Pancreas (tissue), 10 donors: ENCODE measurements around the gene GFY. TPM values are rescaled to one million over a fixed set of nuclear protein-coding genes. Genes with fewer than 3 reads are reported as not detected.

Source experiments
- ATAC-seq, 4 donors: fragments of 200-7000 bp; cut with Tn5 transposase; one replicate each; pipeline versions ENCODE4 v1.8.0 to v1.9.1; 2020; ENCODE audit warnings: mild to moderate bottlenecking in 4 of 4, moderate library complexity in 4 of 4
- DNase-seq, 6 donors: peaks; one replicate each; pipeline ENCODE4 v3.0.0-alpha.2; 2020
- FAIRE-seq: peaks from 2 replicates; lab custom pipeline; 2012; peaks lifted over from hg19 to GRCh38; lab: Jason Lieb, UNC
- H3K27ac ChIP-seq, 4 donors: fragments of 200-600 bp; sonication (generic); 1 replicate in 3 of 4; 2 replicates in 1 of 4; pipeline versions ENCODE4 v1.5.0 to v1.8.0; 2020
- H3K27me3 ChIP-seq, 4 donors: fragments of 200-600 bp; one replicate each; pipeline ENCODE4 v1.8.0; 2021
- H3K36me3 ChIP-seq, 3 donors: fragments of 200-600 bp; sonication (generic) in 1 of 3; one replicate each; pipeline versions ENCODE4 v1.5.0 to v1.8.0; 2020 to 2021
- H3K4me1 ChIP-seq, 3 donors: fragments of 200-600 bp; one replicate each; pipeline ENCODE4 v1.8.0; 2021
- H3K4me3 ChIP-seq, 4 donors: fragments of 200-600 bp; sonication (generic) in 2 of 4; one replicate each; pipeline versions ENCODE4 v1.5.0 to v1.8.0; 2020 to 2021
- H3K9me3 ChIP-seq, 4 donors: fragments of 200-600 bp; one replicate each; pipeline ENCODE4 v1.8.0; 2021
- CTCF ChIP-seq, 4 donors: fragments of 200-600 bp; sonication (generic) in 3 of 4; IDR thresholded peaks; one replicate each; pipeline versions ENCODE4 v1.5.0 to v1.8.0; 2021; ENCODE audit warnings: antibody characterized with exemption in 4 of 4
- WGBS, 2 donors: extraction: QIAGEN DNeasy Blood & Tissue Kit; methylation state at CpG; one replicate each; pipeline ENCODE4 v1.1.7; 2013; 5-methylcytosine and 5-hydroxymethylcytosine counted together
- intact Hi-C, 3 donors: fragments of 100-400 bp; cut with DNase I; formaldehyde crosslinking; loops; one replicate each; pipeline versions ENCODE4 v1.11.1 to v1.14.2; 2022
- polyA plus RNA-seq, 2 donors: library from polyadenylated mRNA; stranded (reverse); fragments of 200-250 nt; gene quantifications; one replicate each; pipeline ENCODE4 v1.2.3, GENCODE V29; 2013
- total RNA-seq, 6 donors: library from RNA; stranded (reverse); fragmentation: NEBNext Ultra II Directional in 4 of 6; extraction: Animal tissue kit (Norgen Biotek cat#: 25700) in 4 of 6; gene quantifications; one replicate each; pipeline versions ENCODE4 v1.2.1 to v1.2.4, GENCODE V29; 2021 to 2023
- donor health status: healthy with polysubstance abuse.
- donor health status: DM: no; HTN: no; CAD: no; lungs with moderate emphysema.
- donor health status: DM: no; HTN: no; CAD: no.
- donor health status: control.
- donor health status: control.
- donor health status: Bipolar disorder and iron deficiency.
- donor health status: DM: yes; HTN: yes; CAD: no.
- donor health status: DM: no; HTN: no; CAD: no.
- donor health status: DM: no; HTN: no; CAD: no.
- donor health status: DM: yes; HTN: yes; CAD: no.

Gene GFY
- total and polyA plus RNA-seq, 8 donors = not detected

DNA sequence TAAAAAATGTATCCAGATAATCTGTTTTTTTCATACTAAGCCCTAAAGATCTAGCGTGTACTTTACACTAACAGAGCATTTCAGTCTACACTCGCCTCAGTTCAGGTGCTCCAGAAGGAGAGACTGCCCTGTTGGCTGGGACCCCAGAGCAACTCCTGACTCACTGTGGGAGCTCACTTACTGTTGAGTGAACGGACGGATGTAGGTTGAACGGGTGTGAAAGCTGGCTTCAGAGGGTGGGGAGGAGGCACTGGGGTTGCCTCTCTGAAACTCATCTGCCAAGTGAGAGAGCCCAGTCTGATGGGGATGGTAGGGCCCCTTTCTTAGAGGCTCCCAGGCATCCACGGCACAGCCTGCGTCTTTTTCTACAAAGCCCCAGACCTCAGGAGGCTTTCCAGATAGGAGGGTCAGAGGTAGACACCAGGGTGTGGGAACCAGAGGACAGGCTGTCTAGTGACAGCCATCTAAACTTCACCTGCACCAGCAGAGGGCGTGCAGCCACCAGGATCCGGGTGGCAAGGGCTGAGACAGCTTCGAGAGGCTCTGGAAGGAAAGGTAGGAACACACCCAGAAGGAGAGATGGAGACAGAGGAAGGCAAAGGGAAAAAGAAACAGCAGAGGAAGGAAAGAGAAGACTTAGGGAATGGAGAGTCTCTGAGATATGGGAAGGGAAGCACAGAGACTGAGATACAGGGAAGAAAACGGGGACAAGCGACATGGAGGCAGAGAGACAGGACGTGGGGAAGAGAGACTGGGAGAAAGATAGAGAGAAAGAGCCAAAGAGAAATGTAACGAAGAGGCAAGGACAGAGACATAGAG is 33.4 kb upstream of the GFY start:
- H3K27ac ChIP-seq = peak overlapping the region; percentile 65 to 85 (median 76)
- WGBS, 2 donors = 15 to 19% methylated on average over 14 of the region's 14 CpGs
- no peaks in the 10 kb centered on the region for H3K9me3 ChIP-seq
- H3K4me3 ChIP-seq = peak overlapping the region in 1 of 4 donors; percentile 32
- no peak for FAIRE-seq
- H3K36me3 ChIP-seq = no peaks in the 10 kb centered on the region
- H3K4me1 ChIP-seq = peaks cover 3 to 5% (median 5%) of the 10 kb centered on the region in 3 donors
- TF ChIP-seq CTCF (IDR thresholded peaks at IDR 0.05) = peak; percentile 61 to 76 (median 74)
- DNase-seq = peak; percentile 73 to 92 (median 82)
- peak; percentile 62 to 89 (median 76) for ATAC-seq
- intact Hi-C loops = loop anchor here in 1 of 3 donors (10.0 kb wide), 1 partner anchor 53 kb away; the partner anchor contains the start of gene SLC17A7
- no peaks in the 10 kb centered on the region for H3K27me3 ChIP-seq

- FAIRE-seq = no peak
- no peak for DNase-seq
- TF ChIP-seq CTCF (IDR thresholded peaks at IDR 0.05) = no peak
- WGBS, 2 donors = 63% methylated on average over 4 to 5 of the region's 5 CpGs
- Histone ChIP-seq H3K4me1 (peaks cover 3 to 5% (median 5%) of the 10 kb centered on the region in 3 donors), H3K27ac (no peak overlapping the region), H3K9me3 (no peaks in the 10 kb centered on the region), H3K27me3 (no peaks in the 10 kb centered on the region), H3K36me3 (no peaks in the 10 kb centered on the region), H3K4me3 (no peak overlapping the region)
- intact Hi-C loops = loop anchor here in 1 of 3 donors (10.0 kb wide), 1 partner anchor 51 kb away; the partner anchor contains the start of gene SLC17A7
- no peak for ATAC-seq
Measured at GRCh38 chr19:49393881-49394280, 31.3 kb upstream of the GFY start.

DNA sequence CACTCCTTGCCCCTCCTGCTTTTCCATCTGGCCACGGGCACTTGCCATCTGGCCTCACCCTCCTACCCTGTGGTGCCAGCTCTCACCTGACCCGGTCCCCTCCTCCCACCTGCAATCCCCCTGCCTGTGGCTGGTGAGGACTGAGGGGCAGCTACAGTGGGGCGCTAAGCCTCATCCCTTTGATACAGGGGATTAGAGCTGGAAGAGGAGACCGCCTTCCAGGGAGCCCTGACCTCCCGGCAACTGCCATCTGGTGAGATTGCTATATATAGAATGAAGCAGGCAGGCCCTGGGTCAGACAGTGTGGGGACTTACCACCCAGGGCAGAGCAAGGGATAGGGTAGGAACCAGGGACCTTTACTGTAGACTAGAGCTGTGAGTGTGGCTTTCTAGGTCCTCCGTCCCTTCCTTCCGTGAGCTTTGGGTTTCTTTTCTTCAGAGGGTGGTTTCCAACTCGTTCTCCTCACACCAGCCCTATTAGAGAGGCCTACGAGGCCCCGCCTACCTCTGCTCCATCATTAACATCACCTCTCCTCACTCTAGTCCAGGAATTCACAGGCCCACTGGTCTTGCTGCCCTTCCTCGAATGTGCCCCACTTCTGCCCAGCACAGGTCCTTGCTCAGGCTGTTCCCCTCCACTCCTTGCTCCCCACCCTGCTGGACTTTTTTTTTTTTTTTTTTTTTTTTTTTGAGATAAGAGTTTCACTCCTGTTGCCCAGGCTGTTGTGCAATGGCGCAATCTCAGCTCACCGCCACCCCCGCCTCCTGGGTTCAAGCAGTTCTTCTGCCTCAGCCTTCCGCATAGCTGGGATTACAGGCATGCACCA is 29.4 kb upstream of the GFY start:
- no peaks in the 10 kb centered on the region for H3K36me3 ChIP-seq
- no peak for TF ChIP-seq CTCF (IDR thresholded peaks at IDR 0.05)
- FAIRE-seq = no peak
- no peak for DNase-seq
- no peaks in the 10 kb centered on the region for H3K9me3 ChIP-seq
- H3K4me3 ChIP-seq = no peak overlapping the region
- H3K27ac ChIP-seq = no peak overlapping the region
- H3K4me1 ChIP-seq = peaks cover 0 to 5% (median 0%) of the 10 kb centered on the region in 3 donors
- H3K27me3 ChIP-seq = no peaks in the 10 kb centered on the region
- no peak for ATAC-seq
- intact Hi-C loops = loop anchor here (5.0 to 10.0 kb wide), 2 partner anchors 42 to 49 kb away; partner anchors contain the start of gene SLC17A7 (in 1 of the 3)
- WGBS, 2 donors = 74 to 81% methylated on average over 15 of the region's 15 CpGs

- no peak for FAIRE-seq
- no peak for TF ChIP-seq CTCF (IDR thresholded peaks at IDR 0.05)
- H3K9me3 ChIP-seq = no peaks in the 10 kb centered on the region
- no peak for DNase-seq
- WGBS, 2 donors = 74 to 85% methylated on average over 8 of the region's 8 CpGs
- H3K4me3 ChIP-seq = no peak overlapping the region
- intact Hi-C loops = loop anchor here (5.0 to 10.0 kb wide), 2 partner anchors 40 to 48 kb away; partner anchors contain the start of gene SLC17A7 (in 1 of the 3)
- H3K4me1 ChIP-seq = no peaks in the 10 kb centered on the region
- no peak overlapping the region for H3K27ac ChIP-seq
- H3K27me3 ChIP-seq = no peaks in the 10 kb centered on the region
- ATAC-seq = no peak
- H3K36me3 ChIP-seq = no peaks in the 10 kb centered on the region
Measured at GRCh38 chr19:49396738-49397505, 28.3 kb upstream of the GFY start.
